GM12878 (cell line): ENCODE results near the gene GTF2F2. TPM values are rescaled to one million over a fixed set of nuclear protein-coding genes. Genes with fewer than 3 reads are reported as not detected.

Experiments
- ATAC-seq: fragments of 200-7000 bp; cut with Tn5 transposase; 3 replicates; pipeline ENCODE4 v1.9.1; 2020; ENCODE audit warnings: mild to moderate bottlenecking, moderate library complexity
- BruUV-seq: library from RNA; stranded (reverse); fragments of 400-500 nt; replicated peaks from 2 replicates; lab custom pipeline; 2021; lab: Mats Ljungman, UMichigan
- CTCF ChIA-PET: fragments of 300-600 bp; sonication (Branson Sonifier 250); formaldehyde crosslinking; extraction: SDS; loops from one replicate; lab custom pipeline; 2021; ENCODE audit warnings: inconsistent platforms; lab: Yijun Ruan, JAX
- POLR2A ChIA-PET: fragments of 350-600 bp; formaldehyde crosslinking; extraction: SDS; loops from one replicate; lab custom pipeline; 2021; ENCODE audit warnings: inconsistent platforms; lab: Charles Lee
- RAD21 ChIA-PET: fragments of 300-600 bp; sonication (Branson Sonifier 250); formaldehyde crosslinking; loops from one replicate; lab custom pipeline; 2023; ENCODE audit warnings: antibody characterized with exemption; ENCODE audit not compliant: unreplicated experiment; lab: Charles Lee
- SMC1A ChIA-PET: fragments of 300-600 bp; sonication (Branson Sonifier 250); formaldehyde crosslinking; loops from one replicate; lab custom pipeline; 2023; ENCODE audit not compliant: unreplicated experiment, uncharacterized antibody; lab: Charles Lee
- DNase-seq: peaks from one replicate; pipeline ENCODE4 v3.0.0-alpha.2; 2011; ENCODE audit warnings: low read depth, low spot score
- FAIRE-seq: peaks from 3 replicates; lab custom pipeline; 2011; peaks lifted over from hg19 to GRCh38; lab: Jason Lieb, UNC
- H2AFZ ChIP-seq: 2 replicates; pipeline ENCODE4 v1.6.0; 2011; ENCODE audit warnings: low read depth, low read length, control low read depth; ENCODE audit not compliant: control insufficient read depth
- H3K27ac ChIP-seq: 2 replicates; pipeline ENCODE4 v1.5.1; 2011; ENCODE audit warnings: control low read depth; ENCODE audit not compliant: control insufficient read depth, insufficient read depth
- H3K27me3 ChIP-seq, 2 experiments: replicated peaks in 1 of 2; 2 replicates each; pipeline versions ENCODE4 v1.6.0 to v1.6.1; 2011; ENCODE audit warnings: low read length in 1 of 2; ENCODE audit not compliant: control insufficient read depth in 2 of 2, insufficient read depth in 2 of 2
- H3K36me3 ChIP-seq, 2 experiments: 2 replicates each; pipeline ENCODE4 v1.5.1; 2011; ENCODE audit warnings: low read length in 1 of 2; ENCODE audit not compliant: control insufficient read depth in 2 of 2, insufficient read depth in 2 of 2
- H3K4me1 ChIP-seq: 2 replicates; pipeline ENCODE4 v1.6.1; 2011; ENCODE audit warnings: mild to moderate bottlenecking, low read length, moderate library complexity, mixed read lengths; ENCODE audit not compliant: control insufficient read depth, insufficient read depth
- H3K4me2 ChIP-seq: 2 replicates; pipeline ENCODE4 v1.6.0; 2011; ENCODE audit warnings: control low read depth; ENCODE audit not compliant: control insufficient read depth, insufficient read depth
- H3K4me3 ChIP-seq: fragments of 200-600 bp; sonication (generic); 2 replicates; pipeline ENCODE4 v1.5.1; 2016
- H3K79me2 ChIP-seq: 2 replicates; pipeline ENCODE4 v1.6.0; 2011; ENCODE audit warnings: low read length; ENCODE audit not compliant: control insufficient read depth, insufficient read depth
- H3K9ac ChIP-seq: 2 replicates; pipeline ENCODE4 v1.8.0; 2011; ENCODE audit warnings: low read length, control low read depth, mixed read lengths; ENCODE audit not compliant: control insufficient read depth, insufficient read depth
- H3K9me3 ChIP-seq: replicated peaks from 3 replicates; pipeline ENCODE4 v1.5.1; 2011; ENCODE audit warnings: mild to moderate bottlenecking, low read length; ENCODE audit not compliant: control insufficient read depth, insufficient read depth
- H4K20me1 ChIP-seq: 2 replicates; pipeline ENCODE4 v1.6.0; 2011; ENCODE audit not compliant: control insufficient read depth, insufficient read depth
- HDAC2 ChIP-seq: fragments of 200-600 bp; sonication (generic); IDR thresholded peaks from 2 replicates; pipeline ENCODE4 v1.6.1; 2017
- HDAC6 ChIP-seq: fragments of 200-600 bp; sonication (generic); IDR thresholded peaks from one replicate; pipeline ENCODE4 v1.8.0; 2017; ENCODE audit warnings: antibody characterized with exemption; ENCODE audit not compliant: unreplicated experiment
- LARP7 ChIP-seq: fragments of 450-650 bp; IDR thresholded peaks from 2 replicates; pipeline ENCODE4 v1.6.1; 2017; ENCODE audit warnings: mild to moderate bottlenecking
- NFIC ChIP-seq: IDR thresholded peaks from 2 replicates; pipeline ENCODE4 v1.6.1; 2012; ENCODE audit warnings: low read depth, mild to moderate bottlenecking, inconsistent platforms, low read length, moderate library complexity
- POLR2AphosphoS2 ChIP-seq: IDR thresholded peaks from 2 replicates; pipeline ENCODE4 v1.6.1; 2011; ENCODE audit warnings: low read depth, mild to moderate bottlenecking, low read length, improper control_type of control experiment, moderate library complexity
- SUZ12 ChIP-seq: fragments of 200-600 bp; sonication (generic); IDR thresholded peaks from one replicate; pipeline ENCODE4 v1.6.1; 2018; ENCODE audit warnings: antibody characterized with exemption, mild to moderate bottlenecking; ENCODE audit not compliant: unreplicated experiment
- TCF3 ChIP-seq: IDR thresholded peaks from 2 replicates; pipeline ENCODE4 v1.6.1; 2012; ENCODE audit warnings: low read depth, mild to moderate bottlenecking, low read length, borderline replicate concordance; ENCODE audit not compliant: insufficient read depth
- ZSCAN29 ChIP-seq: fragments of 450-650 bp; IDR thresholded peaks from 2 replicates; pipeline ENCODE4 v1.6.1; 2017; ENCODE audit warnings: mild to moderate bottlenecking, moderate library complexity
- WGBS: methylation state at CpG from one replicate; pipeline ENCODE4 v1.1.6; 2016; ENCODE audit warnings: low lambda C conversion rate; ENCODE audit not compliant: insufficient replicate concordance, insufficient coverage; ENCODE audit errors: missing lambda C conversion rate; 5-methylcytosine and 5-hydroxymethylcytosine counted together
- in situ Hi-C: fragments of 300-500 bp; cut with MboI; formaldehyde crosslinking; loops from 9 replicates; pipeline ENCODE4 v1.14.3; 2018; ENCODE audit warnings: mixed read lengths
- intact Hi-C: fragments of 100-400 bp; cut with micrococcal nuclease; formaldehyde crosslinking; loops from one replicate; pipeline ENCODE4 v1.14.2; 2022; ENCODE audit not compliant: unreplicated experiment
- polyA plus RNA-seq, 11 experiments: library from polyadenylated mRNA; depleted of rRNA in 4 of 11; unstranded in 6 of 11; stranded (reverse) in 5 of 11; fragments of >200 nt; fragmentation: Nextera tagmentation in 4 of 11; fragmentation: Illumina TruSeq in 1 of 11; extraction: Ambion mirVana in 4 of 11; extraction: Trizol in 1 of 11; gene quantifications; 1 replicate in 1 of 11; 2 replicates in 10 of 11; pipeline versions ENCODE4 v1.2.1 to v1.2.3, GENCODE V29; 2011 to 2016; ENCODE audit warnings: inconsistent platforms in 2 of 11, missing spikeins in 2 of 11, low read depth in 1 of 11
- total RNA-seq, 4 experiments: library from RNA; depleted of rRNA in 3 of 4; stranded (reverse); fragments of >200 nt in 3 of 4; fragmentation: Illumina TruSeq in 1 of 4; extraction: Trizol in 1 of 4; gene quantifications; 2 replicates each; pipeline versions ENCODE4 v1.2.1 to v1.2.3, GENCODE V29; 2013 to 2021

Gene GTF2F2
- total and polyA plus RNA-seq, 10 of the 15 experiments (the other 5 are each of a cell fraction or from before 2014, with no cell fraction given) = 14.5 to 30.8 (median 22.6) TPM

- 32% methylated on average over 3 of the region's 3 CpGs for WGBS
- no peaks in the 10 kb centered on the region for H3K36me3 ChIP-seq
- no peak overlapping the region for H3K4me3 ChIP-seq
- POLR2A ChIA-PET = interaction anchor here (0.7 kb wide), 1 partner anchor 406 kb away, joined by 4 read pairs; no protein-coding TSS in a partner anchor
- no peak overlapping the region for H3K4me2 ChIP-seq
- no peak for TF ChIP-seq LARP7
- TF ChIP-seq SUZ12 = no peak
- no peak for TF ChIP-seq POLR2AphosphoS2
- TF ChIP-seq ZSCAN29 = no peak
- TF ChIP-seq HDAC2 = no peak
- no peak for TF ChIP-seq NFIC
- no TSS peak for BruUV-seq
- RAD21 ChIA-PET = interaction anchor here (0.6 to 0.8 kb wide), 3 partner anchors 8 to 22 kb away, joined by 3 read pairs; no protein-coding TSS in a partner anchor
- intact Hi-C loops = no loop called here
- no peak for FAIRE-seq
- no peak overlapping the region for H3K9ac ChIP-seq
- SMC1A ChIA-PET = interaction anchor here (0.7 to 5.0 kb wide), 4 partner anchors 9 to 255 kb away, joined by 3 to 26 read pairs (median 3); no protein-coding TSS in a partner anchor
- H3K79me2 ChIP-seq = no peaks in the 10 kb centered on the region
- no peaks in the 10 kb centered on the region for H4K20me1 ChIP-seq
- no peaks in the 10 kb centered on the region for H3K9me3 ChIP-seq
- H2AFZ ChIP-seq = no peak overlapping the region
- no peak overlapping the region for H3K27ac ChIP-seq
- CTCF ChIA-PET = interaction anchor here (0.6 to 2.5 kb wide), 4 partner anchors 20 to 254 kb away, joined by 4 to 18 read pairs (median 8); no protein-coding TSS in a partner anchor
- no peak for DNase-seq
- in situ Hi-C loops = loop anchor here (25.0 kb wide), 1 partner anchor 815 kb away; no protein-coding TSS in a partner anchor
- H3K27me3 ChIP-seq = no peaks in the 10 kb centered on the region
- ATAC-seq = no peak
- no peaks in the 10 kb centered on the region; the same call in 1 of the 2 replicates for H3K4me1 ChIP-seq
Observed at GRCh38 chr13:45302507-45302906, 182.2 kb downstream of the GTF2F2 start.

DNA sequence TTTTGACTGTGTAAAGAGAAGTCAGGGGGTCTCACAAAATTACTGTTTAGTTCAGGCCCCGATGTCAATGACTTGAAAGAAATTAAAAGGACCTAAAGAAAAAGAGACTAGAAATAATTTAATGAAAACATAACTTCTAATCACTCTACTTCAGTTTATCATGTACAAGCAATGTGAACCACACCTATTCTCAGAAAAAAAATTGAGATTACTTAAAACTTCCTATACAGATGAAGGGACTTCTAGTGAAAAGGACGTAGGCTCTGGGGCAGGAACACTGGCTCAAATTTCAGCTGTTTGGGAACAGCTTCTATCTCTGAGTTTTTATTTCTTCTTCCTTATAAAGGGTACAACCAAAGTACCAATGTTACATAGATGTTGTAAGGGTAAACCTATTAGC is 182.7 kb downstream of the GTF2F2 start:
- TF ChIP-seq HDAC6 (no peak), TCF3 (no peak)
- ChIA-PET RAD21 (interaction anchor here (0.8 to 1.1 kb wide), 2 partner anchors 23 to 39 kb away, joined by 3 read pairs; no protein-coding TSS in a partner anchor), CTCF (interaction anchor here (0.6 to 2.5 kb wide), 4 partner anchors 21 to 255 kb away, joined by 4 to 18 read pairs (median 8); no protein-coding TSS in a partner anchor), POLR2A (interaction anchor here (0.7 kb wide), 1 partner anchor 406 kb away, joined by 4 read pairs; no protein-coding TSS in a partner anchor), SMC1A (interaction anchor here (0.8 to 5.0 kb wide), 4 partner anchors 9 to 820 kb away, joined by 3 to 26 read pairs (median 4); no protein-coding TSS in a partner anchor)
- intact Hi-C loops (no loop called here), in situ Hi-C loops (loop anchor here (25.0 kb wide), 1 partner anchor 816 kb away; no protein-coding TSS in a partner anchor)
- no peak overlapping the region for H2AFZ ChIP-seq
- ATAC-seq (no peak), FAIRE-seq (no peak), DNase-seq (no peak)
- H3K9me3 ChIP-seq = no peaks in the 10 kb centered on the region
- no peaks in the 10 kb centered on the region for H3K79me2 ChIP-seq
- WGBS = 96% methylated on average over 2 of the region's 2 CpGs
- H3K9ac ChIP-seq = no peak overlapping the region
- H3K36me3 ChIP-seq = no peaks in the 10 kb centered on the region
- H3K4me1 ChIP-seq = no peaks in the 10 kb centered on the region; the same call in 1 of the 2 replicates
- H3K4me3 ChIP-seq = no peak overlapping the region
- H3K27ac ChIP-seq = no peak overlapping the region
- no peaks in the 10 kb centered on the region for H3K27me3 ChIP-seq
- H3K4me2 ChIP-seq = no peak overlapping the region
- no peaks in the 10 kb centered on the region for H4K20me1 ChIP-seq
- no TSS peak for BruUV-seq
